SU-DHL-6 (cell line): ENCODE results near the gene ZNF555.
"Not testable (repeated sequence)": the region's sequence is repeated elsewhere in the genome, so short reads cannot be mapped to it uniquely, and the experiment has no call there.

Experiments
- H2AFZ ChIP-seq: fragments of 200-600 bp; sonication (generic); 2 replicates; pipeline ENCODE4 v1.6.1; 2014; ENCODE audit warnings: low read depth, mild to moderate bottlenecking, moderate library complexity, mixed read lengths, antibody characterized with exemption, low read length; ENCODE audit not compliant: severe bottlenecking
- H3F3A ChIP-seq: fragments of 200-600 bp; shearing (Covaris generic); 2 replicates; pipeline ENCODE4 v1.6.0; 2016; ENCODE audit warnings: antibody characterized with exemption, mild to moderate bottlenecking; ENCODE audit not compliant: insufficient read depth
- H3K27ac ChIP-seq: fragments of 200-600 bp; sonication (generic); 2 replicates; pipeline ENCODE4 v1.5.1; 2016; ENCODE audit warnings: low read depth, mild to moderate bottlenecking, low read length, moderate library complexity, mixed read lengths
- H3K27me3 ChIP-seq: fragments of 200-600 bp; sonication (generic), shearing (Covaris generic); 2 replicates; pipeline ENCODE4 v1.6.0; 2014; ENCODE audit warnings: mild to moderate bottlenecking, low read length
- H3K36me3 ChIP-seq: fragments of 200-600 bp; sonication (generic); 2 replicates; pipeline ENCODE4 v1.6.1; 2014; ENCODE audit warnings: mild to moderate bottlenecking, low read length, mixed read lengths
- H3K4me2 ChIP-seq: fragments of 300-600, 200-600 bp; shearing (Covaris generic), sonication (generic); 2 replicates; pipeline ENCODE4 v1.6.0; 2014; ENCODE audit warnings: low read length, low read depth, mild to moderate bottlenecking; ENCODE audit not compliant: poor library complexity, severe bottlenecking
- H3K4me3 ChIP-seq: fragments of 200-600 bp; sonication (generic); 2 replicates; pipeline ENCODE4 v1.5.1; 2014; ENCODE audit warnings: antibody characterized with exemption, low read length, mild to moderate bottlenecking, mixed read lengths; ENCODE audit not compliant: insufficient read depth, poor library complexity, severe bottlenecking
- H3K79me2 ChIP-seq: fragments of 200-600 bp; sonication (generic); 2 replicates; pipeline ENCODE4 v1.6.1; 2014; ENCODE audit warnings: mild to moderate bottlenecking, low read length, moderate library complexity; ENCODE audit not compliant: insufficient read depth
- H3K9ac ChIP-seq: fragments of 200-600 bp; sonication (generic); 2 replicates; pipeline ENCODE4 v1.7.0; 2014; ENCODE audit warnings: mild to moderate bottlenecking, low read length
- H3K9me2 ChIP-seq: fragments of 200-600 bp; sonication (generic); replicated peaks from 2 replicates; pipeline ENCODE4 v1.6.1; 2014; ENCODE audit warnings: low read length; ENCODE audit not compliant: insufficient read depth
- H3K9me3 ChIP-seq: fragments of 200-600 bp; sonication (generic); 2 replicates; pipeline ENCODE4 v1.6.1; 2014; ENCODE audit warnings: low read length, mixed read lengths; ENCODE audit not compliant: insufficient read depth
- H4K20me1 ChIP-seq: fragments of 200-600 bp; sonication (generic); 2 replicates; pipeline ENCODE4 v1.6.1; 2014; ENCODE audit warnings: low read depth, mild to moderate bottlenecking, antibody characterized with exemption, low read length, moderate library complexity, mixed read lengths
- CTCF ChIP-seq: fragments of 200-600 bp; sonication (generic); IDR thresholded peaks from one replicate; pipeline ENCODE4 v1.5.1; 2017; ENCODE audit warnings: antibody characterized with exemption, mild to moderate bottlenecking, low read length, moderate library complexity; ENCODE audit not compliant: insufficient read depth, poor library complexity, severe bottlenecking
- EZH2phosphoT487 ChIP-seq: fragments of 200-600 bp; sonication (generic), shearing (Covaris generic); conservative IDR thresholded peaks from 2 replicates; pipeline ENCODE4 v1.6.1; 2018; ENCODE audit warnings: mild to moderate bottlenecking, antibody characterized with exemption, low read length, moderate library complexity, mixed read lengths

The ZNF555 gene

GRCh38 chr19:2815923-2816322 lies 25.4 kb upstream of the ZNF555 start:
- Histone ChIP-seq H3K79me2 (no peaks in the 10 kb centered on the region), H4K20me1 (no peaks in the 10 kb centered on the region), H3K9me2 (no peaks in the 10 kb centered on the region), H3K4me2 (no peak overlapping the region), H3F3A (no peaks in the 10 kb centered on the region), H3K9me3 (no peaks in the 10 kb centered on the region), H3K9ac (no peak overlapping the region), H3K27me3 (no peaks in the 10 kb centered on the region), H3K36me3 (no peaks in the 10 kb centered on the region), H3K4me3 (no peak overlapping the region), H3K27ac (no peak overlapping the region), H2AFZ (no peak overlapping the region)
- no peak for TF ChIP-seq EZH2phosphoT487
- TF ChIP-seq CTCF = no peak

GRCh38 chr19:2816641-2817040 lies 24.6 kb upstream of the ZNF555 start:
- no peak overlapping the region for H3K4me2 ChIP-seq
- H3F3A ChIP-seq = no peaks in the 10 kb centered on the region
- no peaks in the 10 kb centered on the region for H3K79me2 ChIP-seq
- H3K9me3 ChIP-seq = no peaks in the 10 kb centered on the region
- H3K9ac ChIP-seq = no peak overlapping the region
- no peak overlapping the region for H3K4me3 ChIP-seq
- H3K27me3 ChIP-seq = no peaks in the 10 kb centered on the region
- no peaks in the 10 kb centered on the region for H4K20me1 ChIP-seq
- no peaks in the 10 kb centered on the region for H3K36me3 ChIP-seq
- no peak overlapping the region for H3K27ac ChIP-seq
- no peak overlapping the region for H2AFZ ChIP-seq
- TF ChIP-seq CTCF (no peak), EZH2phosphoT487 (no peak)
- no peaks in the 10 kb centered on the region for H3K9me2 ChIP-seq

GRCh38 chr19:2817237-2817829 lies 23.9 kb upstream of the ZNF555 start:
- H3K4me3 ChIP-seq = not testable (repeated sequence)

GRCh38 chr19:2819540-2820111 lies 21.6 kb upstream of the ZNF555 start, which contains the start of gene ZNF554:
Gene ZNF554 (plus strand): TSS chr19:2819868. CDS start chr19:2820072, 204 bp downstream.
- H3K9me3 ChIP-seq = no peaks in the 10 kb centered on the region
- no peaks in the 10 kb centered on the region for H3K79me2 ChIP-seq
- peak within 1 kb of the TSS; percentile 68 for H3K9ac ChIP-seq
- peak within 1 kb of the TSS; percentile 60 for H3K4me3 ChIP-seq
- H3F3A ChIP-seq = no peaks in the 10 kb centered on the region
- TF ChIP-seq CTCF (peak; percentile 69), EZH2phosphoT487 (no peak)
- no peaks in the 10 kb centered on the region for H3K9me2 ChIP-seq
- H3K36me3 ChIP-seq = no peaks in the 10 kb centered on the region
- H2AFZ ChIP-seq = peak within 1 kb of the TSS; percentile 41
- no peaks in the 10 kb centered on the region for H3K27me3 ChIP-seq
- no peaks in the 10 kb centered on the region for H4K20me1 ChIP-seq
- no peak within 1 kb of the TSS for H3K27ac ChIP-seq
- H3K4me2 ChIP-seq = peak within 1 kb of the TSS; percentile 86

More at GRCh38 chr19:2817237-2817829, 23.9 kb upstream of the ZNF555 start:
- not testable (repeated sequence) for H3K79me2 ChIP-seq, H2AFZ ChIP-seq, H3K36me3 ChIP-seq, H3K27ac ChIP-seq, H3F3A ChIP-seq, H3K9me3 ChIP-seq, H3K4me2 ChIP-seq, H3K9ac ChIP-seq, H3K9me2 ChIP-seq, H3K27me3 ChIP-seq, H4K20me1 ChIP-seq
